Breast epithelium (tissue), 3 donors: ENCODE measurements around the gene EIF3C.
"Not testable (repeated sequence)": the region's sequence is repeated elsewhere in the genome, so short reads cannot be mapped to it uniquely, and the experiment has no call there.

Experiments used
- CTCF ChIP-seq, 3 donors: fragments of 450-650 bp; IDR thresholded peaks; one replicate each; pipeline ENCODE4 v1.5.1; 2016 to 2017; ENCODE audit warnings: antibody characterized with exemption in 3 of 3, mild to moderate bottlenecking in 3 of 3, moderate library complexity in 3 of 3
- POLR2A ChIP-seq: fragments of 450-650 bp; IDR thresholded peaks from one replicate; pipeline ENCODE4 v1.6.1; 2016; ENCODE audit warnings: antibody characterized with exemption, mild to moderate bottlenecking, moderate library complexity
- POLR2AphosphoS5 ChIP-seq, 3 donors: sonication (generic); formaldehyde crosslinking; IDR thresholded peaks; one replicate each; pipeline ENCODE4 v1.6.1; 2017; ENCODE audit warnings: antibody characterized with exemption in 3 of 3

GRCh38 chr16:28688327-28688952 is 22.8 kb upstream of the EIF3C start:
- not testable (repeated sequence) for TF ChIP-seq POLR2A; CTCF (IDR thresholded peaks at IDR 0.05); POLR2AphosphoS5 (IDR thresholded peaks at IDR 0.05)
